PFSK-1 (cell line): ENCODE measurements around the gene MT1X.

Source experiments
- FOXP2 ChIP-seq: optimal IDR thresholded peaks from 2 replicates; pipeline ENCODE3; 2011; ENCODE audit warnings: borderline replicate concordance, control low read depth, inconsistent platforms; ENCODE audit not compliant: insufficient read depth; ENCODE audit errors: extremely low read length, extremely low read depth
- POLR2AphosphoS5 ChIP-seq: IDR thresholded peaks from 2 replicates; pipeline ENCODE4 v1.6.1; 2012; ENCODE audit warnings: low read depth, mild to moderate bottlenecking, control low read depth, low read length, moderate library complexity
- SIN3A ChIP-seq: IDR thresholded peaks from 2 replicates; pipeline ENCODE4 v1.6.1; 2012; ENCODE audit warnings: mild to moderate bottlenecking, low read length, moderate library complexity, borderline replicate concordance; ENCODE audit not compliant: insufficient read depth
- TAF1 ChIP-seq: IDR thresholded peaks from 2 replicates; pipeline ENCODE4 v1.6.1; 2012; ENCODE audit warnings: low read length, control low read depth, borderline replicate concordance; ENCODE audit not compliant: insufficient read depth
- TF ChIP-seq, protein P1 (sequence below), 2 experiments: IDR thresholded peaks; 2 replicates each; pipeline versions ENCODE4 v1.6.1 to v1.8.0; 2011 to 2012; ENCODE audit warnings: low read depth in 2 of 2, low read length in 2 of 2, control low read depth in 1 of 2, inconsistent platforms in 1 of 2, mild to moderate bottlenecking in 1 of 2, moderate library complexity in 1 of 2; ENCODE audit not compliant: insufficient read depth in 1 of 2

DNA sequence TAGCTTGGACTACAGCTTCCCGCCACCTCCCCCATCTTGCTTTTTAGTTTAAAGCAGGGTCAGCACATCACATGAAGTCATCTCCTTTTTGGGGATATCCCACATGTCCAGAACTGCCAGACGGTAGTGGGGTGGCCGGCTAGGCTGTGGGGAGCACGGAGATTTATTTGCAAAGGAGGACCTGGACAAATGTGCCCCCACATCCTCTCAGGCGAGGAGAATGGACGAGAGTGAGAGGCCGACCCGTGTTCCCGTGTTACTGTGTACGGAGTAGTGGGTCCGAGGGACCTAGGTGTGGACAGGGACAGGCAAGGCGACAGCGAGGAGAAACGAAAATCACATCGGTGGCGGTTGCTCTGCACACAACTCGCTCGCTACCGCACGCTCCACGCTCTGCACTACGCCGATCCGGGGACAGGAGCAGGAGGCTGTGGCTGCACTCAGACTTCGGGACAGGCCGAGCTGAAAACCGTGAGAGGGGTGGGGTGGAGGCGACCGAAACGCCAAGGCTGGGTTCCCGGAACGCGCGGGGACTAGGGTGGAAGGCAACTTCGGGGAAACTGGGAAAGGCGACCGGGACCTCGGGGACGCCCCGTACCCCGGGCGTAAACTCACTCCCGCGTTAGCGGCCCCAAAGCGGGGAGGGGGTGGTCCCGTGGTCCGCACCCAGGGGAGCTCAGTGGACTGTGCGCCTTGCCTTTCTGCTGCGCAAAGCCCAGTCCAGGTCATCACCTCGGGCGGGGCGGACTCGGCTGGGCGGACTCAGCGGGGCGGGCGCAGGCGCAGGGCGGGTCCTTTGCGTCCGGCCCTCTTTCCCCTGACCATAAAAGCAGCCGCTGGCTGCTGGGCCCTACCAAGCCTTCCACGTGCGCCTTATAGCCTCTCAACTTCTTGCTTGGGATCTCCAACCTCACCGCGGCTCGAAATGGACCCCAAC, 44.2 kb upstream of the MT1X start, which contains the start of gene MT1A:
- no peak for TF ChIP-seq POLR2AphosphoS5
- no peak for TF ChIP-seq TAF1
- no peak for TF ChIP-seq SIN3A
- TF ChIP-seq, protein P1, sequence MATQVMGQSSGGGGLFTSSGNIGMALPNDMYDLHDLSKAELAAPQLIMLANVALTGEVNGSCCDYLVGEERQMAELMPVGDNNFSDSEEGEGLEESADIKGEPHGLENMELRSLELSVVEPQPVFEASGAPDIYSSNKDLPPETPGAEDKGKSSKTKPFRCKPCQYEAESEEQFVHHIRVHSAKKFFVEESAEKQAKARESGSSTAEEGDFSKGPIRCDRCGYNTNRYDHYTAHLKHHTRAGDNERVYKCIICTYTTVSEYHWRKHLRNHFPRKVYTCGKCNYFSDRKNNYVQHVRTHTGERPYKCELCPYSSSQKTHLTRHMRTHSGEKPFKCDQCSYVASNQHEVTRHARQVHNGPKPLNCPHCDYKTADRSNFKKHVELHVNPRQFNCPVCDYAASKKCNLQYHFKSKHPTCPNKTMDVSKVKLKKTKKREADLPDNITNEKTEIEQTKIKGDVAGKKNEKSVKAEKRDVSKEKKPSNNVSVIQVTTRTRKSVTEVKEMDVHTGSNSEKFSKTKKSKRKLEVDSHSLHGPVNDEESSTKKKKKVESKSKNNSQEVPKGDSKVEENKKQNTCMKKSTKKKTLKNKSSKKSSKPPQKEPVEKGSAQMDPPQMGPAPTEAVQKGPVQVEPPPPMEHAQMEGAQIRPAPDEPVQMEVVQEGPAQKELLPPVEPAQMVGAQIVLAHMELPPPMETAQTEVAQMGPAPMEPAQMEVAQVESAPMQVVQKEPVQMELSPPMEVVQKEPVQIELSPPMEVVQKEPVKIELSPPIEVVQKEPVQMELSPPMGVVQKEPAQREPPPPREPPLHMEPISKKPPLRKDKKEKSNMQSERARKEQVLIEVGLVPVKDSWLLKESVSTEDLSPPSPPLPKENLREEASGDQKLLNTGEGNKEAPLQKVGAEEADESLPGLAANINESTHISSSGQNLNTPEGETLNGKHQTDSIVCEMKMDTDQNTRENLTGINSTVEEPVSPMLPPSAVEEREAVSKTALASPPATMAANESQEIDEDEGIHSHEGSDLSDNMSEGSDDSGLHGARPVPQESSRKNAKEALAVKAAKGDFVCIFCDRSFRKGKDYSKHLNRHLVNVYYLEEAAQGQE (IDR thresholded peaks at IDR 0.05; ENCODE audit: insufficient read depth in 1 of 2, low read depth in 2 of 2, low read length in 2 of 2) = no peak
- TF ChIP-seq FOXP2 = no peak
